Transverse colon (tissue), 4 donors: ENCODE results near the gene HRK. TPM values are rescaled to one million over a fixed set of nuclear protein-coding genes. Genes with fewer than 3 reads are reported as not detected.

Source experiments
- DNase-seq: peaks from one replicate; pipeline ENCODE4 v3.0.0-alpha.2; 2019
- H3K27ac ChIP-seq, 4 donors: fragments of 200-600 bp; sonication (generic); 2 replicates each; pipeline ENCODE4 v1.5.1; 2016 to 2018; ENCODE audit warnings: inconsistent platforms in 4 of 4
- H3K27me3 ChIP-seq: fragments of 200-600 bp; sonication (generic); 2 replicates; pipeline ENCODE4 v1.5.1; 2017; ENCODE audit warnings: inconsistent platforms
- H3K36me3 ChIP-seq, 4 donors: fragments of 200-600 bp; sonication (generic); 2 replicates each; pipeline ENCODE4 v1.5.1; 2017 to 2019; ENCODE audit warnings: inconsistent platforms in 4 of 4
- H3K4me1 ChIP-seq, 4 donors: fragments of 200-600 bp; sonication (generic); 2 replicates each; pipeline ENCODE4 v1.5.1; 2017 to 2020; ENCODE audit warnings: inconsistent platforms in 4 of 4
- H3K4me3 ChIP-seq, 4 donors: fragments of 200-600 bp; sonication (generic); 1 replicate in 1 of 4; 2 replicates in 3 of 4; pipeline versions ENCODE4 v1.5.1 to v1.6.1; 2017 to 2019; ENCODE audit warnings: inconsistent platforms in 4 of 4
- H3K9me3 ChIP-seq, 2 donors: fragments of 200-600 bp; sonication (generic); 2 replicates each; pipeline ENCODE4 v1.5.1; 2017 to 2019; ENCODE audit warnings: inconsistent platforms in 2 of 2
- CTCF ChIP-seq, 5 experiments: fragments of 200-600 bp in 3 of 5; fragments of 450-650 bp in 2 of 5; sonication (generic) in 3 of 5; IDR thresholded peaks; 1 replicate in 2 of 5; 2 replicates in 3 of 5; pipeline ENCODE4 v1.5.1; 2016 to 2017; ENCODE audit warnings: antibody characterized with exemption in 5 of 5, inconsistent platforms in 3 of 5, mild to moderate bottlenecking in 2 of 5, moderate library complexity in 1 of 5
- EP300 ChIP-seq: sonication (generic); formaldehyde crosslinking; IDR thresholded peaks from one replicate; pipeline ENCODE4 v1.6.1; 2017; ENCODE audit warnings: antibody characterized with exemption, low read depth
- POLR2A ChIP-seq: fragments of 450-650 bp; IDR thresholded peaks from one replicate; pipeline ENCODE4 v1.6.1; 2016; ENCODE audit warnings: antibody characterized with exemption, mild to moderate bottlenecking, moderate library complexity
- POLR2AphosphoS5 ChIP-seq, 3 donors: sonication (generic); formaldehyde crosslinking; IDR thresholded peaks; one replicate each; pipeline ENCODE4 v1.6.1; 2016; ENCODE audit warnings: antibody characterized with exemption in 3 of 3
- WGBS, 2 donors: methylation state at CpG; one replicate each; pipeline ENCODE4 v1.1.5; 2018; ENCODE audit warnings: low coverage in 1 of 2; 5-methylcytosine and 5-hydroxymethylcytosine counted together
- in situ Hi-C, 4 donors: fragments of 200-750 bp; cut with MboI; loops; one replicate each; pipeline versions ENCODE4 v1.15.0 to v1.15.1; 2017; ENCODE audit warnings: low sequenced_read_pairs in 3 of 4, low pct_ligation_motif_present in 1 of 4, low pct_unique_long_range_greater_than_20kb in 1 of 4
- intact Hi-C: fragments of 100-400 bp; cut with DNase I; formaldehyde crosslinking; loops from one replicate; pipeline ENCODE4 v1.15.1; 2023; ENCODE audit warnings: low total_unique reads
- total RNA-seq, 4 donors: library from RNA; depleted of rRNA; stranded (reverse); fragments of >200 nt; gene quantifications; one replicate each; pipeline ENCODE4 v1.1.0, GENCODE V29; 2016

Gene HRK
- total RNA-seq, 4 donors from 2014 or later: 0.48 TPM; not detected in 3

- Histone ChIP-seq H3K36me3 (no peaks in the 10 kb centered on the region), H3K27me3 (no peaks in the 10 kb centered on the region), H3K9me3 (no peaks in the 10 kb centered on the region), H3K4me3 (peak within 1 kb of the TSS; percentile 58 to 97 (median 88)), H3K27ac (peak within 1 kb of the TSS; percentile 81 to 88 (median 85)), H3K4me1 (peaks cover 3 to 11% (median 7%) of the 10 kb centered on the region in 4 donors)
- DNase-seq: peak; percentile 73
- in situ Hi-C loops (no loop called here), intact Hi-C loops (no loop called here)
- TF ChIP-seq POLR2AphosphoS5 (IDR thresholded peaks at IDR 0.05) (peak in 1 of 3 donors; percentile 29), POLR2A (no peak)
- 0 to 17% methylated on average over 2 to 39 of the region's 82 CpGs for WGBS, 2 donors
These were observed 29.6 kb upstream of the HRK start, which contains the start of gene FBXW8 for GRCh38 chr12:116910645-116911451. TSS of gene FBXW8 (plus strand) at chr12:116910950. CDS start at chr12:116911038, 88 bp downstream.

GRCh38 chr12:116910280-116910644, 29.0 kb upstream of the HRK start:
- peak overlapping the region in 3 of 4 donors; percentile 87 to 97 (median 89) for H3K4me3 ChIP-seq
- TF ChIP-seq CTCF (IDR thresholded peaks at IDR 0.05): no peak
- TF ChIP-seq POLR2AphosphoS5 (IDR thresholded peaks at IDR 0.05): no peak
- TF ChIP-seq POLR2A: no peak
- no peak for TF ChIP-seq EP300
- H3K27ac ChIP-seq: peak overlapping the region in 3 of 4 donors; percentile 81 to 87 (median 83)
- H3K27me3 ChIP-seq: no peaks in the 10 kb centered on the region
- no peaks in the 10 kb centered on the region for H3K36me3 ChIP-seq
- in situ Hi-C loops (no loop called here), intact Hi-C loops (no loop called here)
- WGBS, 2 donors: 57 to 63% methylated on average over 4 of the region's 4 CpGs
- no peaks in the 10 kb centered on the region for H3K9me3 ChIP-seq
- no peak for DNase-seq
- H3K4me1 ChIP-seq: peaks cover 3 to 11% (median 7%) of the 10 kb centered on the region in 4 donors

DNA sequence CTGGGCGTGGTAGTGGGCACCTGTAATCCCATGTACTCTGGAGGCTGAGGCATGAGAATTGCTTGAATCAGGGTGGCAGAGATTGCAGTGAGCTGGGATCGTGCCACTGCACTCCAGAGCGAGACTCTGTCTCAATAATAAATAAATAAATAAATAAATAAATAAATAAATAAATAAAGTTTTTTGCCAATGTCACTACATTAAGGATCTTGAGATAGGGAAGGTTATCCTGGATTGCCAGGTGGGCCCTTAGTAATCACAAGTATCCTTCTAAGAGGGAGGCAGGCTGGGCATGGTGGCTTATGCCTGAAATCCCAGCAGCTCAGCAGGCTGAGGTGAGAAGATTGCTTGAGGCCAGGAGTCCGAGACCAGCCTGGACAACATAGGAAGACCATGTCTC, 25.0 kb upstream of the HRK start:
- no peaks in the 10 kb centered on the region for H3K36me3 ChIP-seq
- intact Hi-C loops (no loop called here), in situ Hi-C loops (no loop called here)
- H3K9me3 ChIP-seq: no peaks in the 10 kb centered on the region
- no peak overlapping the region for H3K27ac ChIP-seq
- no peak for TF ChIP-seq CTCF (IDR thresholded peaks at IDR 0.05)
- TF ChIP-seq EP300: no peak
- no peak for TF ChIP-seq POLR2AphosphoS5 (IDR thresholded peaks at IDR 0.05)
- TF ChIP-seq POLR2A: no peak
- peaks cover 0 to 3% (median 0%) of the 10 kb centered on the region in 4 donors for H3K4me1 ChIP-seq
- peaks cover 3% of the 10 kb centered on the region for H3K27me3 ChIP-seq
- WGBS, 2 donors: 90 to 93% methylated on average over 3 to 4 of the region's 4 CpGs
- H3K4me3 ChIP-seq: no peak overlapping the region
- no peak for DNase-seq

DNA sequence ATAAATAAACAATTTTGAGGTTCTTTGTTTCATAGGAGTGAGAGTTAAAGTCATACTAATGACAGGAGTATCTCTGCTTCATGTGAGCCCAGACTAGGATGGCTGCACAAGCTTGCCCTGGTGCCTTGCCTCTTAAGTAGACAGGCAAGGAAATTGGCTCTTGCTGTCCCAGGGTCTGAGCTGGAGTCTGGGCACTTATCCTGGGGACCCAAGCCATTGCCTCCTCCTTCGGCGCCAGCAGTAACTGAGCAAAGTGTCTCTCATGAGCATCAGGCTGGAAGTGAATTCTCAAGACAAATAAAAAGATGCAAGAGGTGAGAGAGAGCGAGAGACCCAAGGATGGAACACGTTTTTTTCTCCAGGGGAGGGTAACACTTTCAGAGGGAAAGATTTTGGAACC, 22.6 kb upstream of the HRK start:
- H3K4me3 ChIP-seq: no peak overlapping the region
- in situ Hi-C loops: no loop called here
- no peak for TF ChIP-seq CTCF (IDR thresholded peaks at IDR 0.05)
- TF ChIP-seq POLR2AphosphoS5 (IDR thresholded peaks at IDR 0.05): no peak
- TF ChIP-seq POLR2A: no peak
- no peak for TF ChIP-seq EP300
- no peaks in the 10 kb centered on the region for H3K36me3 ChIP-seq
- 40 to 65% methylated on average over 1 to 4 of the region's 4 CpGs for WGBS, 2 donors
- H3K9me3 ChIP-seq: no peaks in the 10 kb centered on the region
- DNase-seq: no peak
- intact Hi-C loops: no loop called here
- H3K27ac ChIP-seq: no peak overlapping the region
- no peaks in the 10 kb centered on the region for H3K4me1 ChIP-seq
- H3K27me3 ChIP-seq: peaks cover 14% of the 10 kb centered on the region
